Keratinocyte (primary cell): Measurements from ENCODE around the gene RAP1GAP.

Source experiments
- EZH2 ChIP-seq: IDR thresholded peaks from one replicate; pipeline ENCODE4 v1.6.1; 2012; ENCODE audit warnings: inconsistent platforms, mild to moderate bottlenecking, low read length, moderate library complexity
- TF ChIP-seq, protein P1 (sequence below), 3 experiments: IDR thresholded peaks in 1 of 3; conservative IDR thresholded peaks in 1 of 3; optimal IDR thresholded peaks in 1 of 3; 2 replicates in 2 of 3; 3 replicates in 1 of 3; pipeline versions ENCODE3 to v1.5.1; 2011; ENCODE audit warnings: low read length in 3 of 3, mild to moderate bottlenecking in 3 of 3, moderate library complexity in 2 of 3, control low read depth in 1 of 3, inconsistent platforms in 1 of 3; ENCODE audit not compliant: insufficient read depth in 2 of 3; ENCODE audit errors: extremely low read depth in 1 of 3

DNA sequence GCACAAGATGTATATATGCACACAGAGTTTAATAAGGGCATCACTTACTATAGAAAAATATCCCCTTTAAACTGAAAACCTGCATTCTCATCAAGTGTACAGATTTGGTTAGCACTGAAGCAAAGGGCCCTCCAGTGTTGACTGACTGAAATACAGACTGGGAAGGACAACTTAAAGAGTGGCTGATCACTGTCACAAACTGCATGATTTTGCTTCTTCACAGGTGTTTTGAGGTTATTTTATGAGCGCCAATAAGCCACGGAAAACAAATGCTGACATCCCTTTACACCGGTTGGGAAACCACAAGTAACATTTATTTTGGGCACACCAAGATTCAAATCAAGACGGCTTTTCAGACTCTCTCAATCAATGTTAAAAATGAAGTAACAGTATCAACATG is 30.9 kb upstream of the RAP1GAP start:
- TF ChIP-seq, protein P1, sequence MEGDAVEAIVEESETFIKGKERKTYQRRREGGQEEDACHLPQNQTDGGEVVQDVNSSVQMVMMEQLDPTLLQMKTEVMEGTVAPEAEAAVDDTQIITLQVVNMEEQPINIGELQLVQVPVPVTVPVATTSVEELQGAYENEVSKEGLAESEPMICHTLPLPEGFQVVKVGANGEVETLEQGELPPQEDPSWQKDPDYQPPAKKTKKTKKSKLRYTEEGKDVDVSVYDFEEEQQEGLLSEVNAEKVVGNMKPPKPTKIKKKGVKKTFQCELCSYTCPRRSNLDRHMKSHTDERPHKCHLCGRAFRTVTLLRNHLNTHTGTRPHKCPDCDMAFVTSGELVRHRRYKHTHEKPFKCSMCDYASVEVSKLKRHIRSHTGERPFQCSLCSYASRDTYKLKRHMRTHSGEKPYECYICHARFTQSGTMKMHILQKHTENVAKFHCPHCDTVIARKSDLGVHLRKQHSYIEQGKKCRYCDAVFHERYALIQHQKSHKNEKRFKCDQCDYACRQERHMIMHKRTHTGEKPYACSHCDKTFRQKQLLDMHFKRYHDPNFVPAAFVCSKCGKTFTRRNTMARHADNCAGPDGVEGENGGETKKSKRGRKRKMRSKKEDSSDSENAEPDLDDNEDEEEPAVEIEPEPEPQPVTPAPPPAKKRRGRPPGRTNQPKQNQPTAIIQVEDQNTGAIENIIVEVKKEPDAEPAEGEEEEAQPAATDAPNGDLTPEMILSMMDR (optimal IDR thresholded peaks at IDR 0.05 in 1 of 3, IDR thresholded peaks at IDR 0.05 in 1 of 3, conservative IDR thresholded peaks at IDR 0.05 in 1 of 3; ENCODE audit: extremely low read depth in 1 of 3, insufficient read depth in 2 of 3, low read length in 3 of 3), result no peak
- TF ChIP-seq EZH2, result no peak
